Stimulated activated CD4-positive, alpha-beta T cell treated with anti-CD3 and anti-CD28 coated beads, Interleukin-15, amount 100 ng/mL, for 48 hours (primary cell): Measurements from ENCODE around the gene NPEPPS.

Source experiments
- DNase-seq, 2 donors: peaks; one replicate each; pipeline ENCODE4 v3.0.0-alpha.2; 2020; ENCODE audit warnings: low read depth in 2 of 2

The NPEPPS gene

DNA sequence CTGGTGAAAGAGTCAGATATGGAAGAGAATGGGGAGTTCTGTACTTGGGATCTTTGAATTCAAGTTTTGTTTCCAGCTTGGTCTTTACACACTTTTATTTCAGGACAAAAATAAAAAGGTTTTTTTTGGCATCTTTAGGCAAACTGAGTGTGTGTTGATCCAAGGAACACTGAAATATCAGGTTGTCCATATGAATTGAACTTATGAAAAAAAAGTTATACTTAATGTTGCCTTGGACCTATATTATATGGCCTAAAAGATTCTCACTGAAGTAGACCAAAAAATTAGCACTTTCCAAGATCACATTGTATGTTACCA lies 133.7 kb downstream of the NPEPPS start:
- no peak for DNase-seq

GRCh38 chr17:47665655-47666054 lies 134.7 kb downstream of the NPEPPS start:
- DNase-seq: no peak

DNA sequence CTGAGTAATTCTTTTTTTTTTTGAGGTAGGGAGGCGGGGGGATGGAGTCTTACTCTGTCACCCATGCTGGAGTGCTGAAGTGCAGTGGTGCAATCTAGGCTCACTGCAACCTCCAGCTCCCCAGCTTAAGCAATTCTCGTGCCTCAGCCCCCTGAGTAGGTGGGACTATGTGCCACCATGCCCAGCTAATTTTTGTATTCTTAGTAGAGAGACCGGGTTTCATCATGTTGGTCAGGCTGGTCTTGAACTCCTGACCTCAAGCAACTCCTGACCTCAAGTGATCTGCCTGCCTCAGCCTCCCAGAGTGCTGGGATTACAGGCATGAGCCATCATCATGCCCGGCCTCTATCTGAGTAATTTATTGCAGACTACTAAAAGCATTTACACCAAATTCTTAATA lies 138.2 kb downstream of the NPEPPS start:
- no peak for DNase-seq

DNA sequence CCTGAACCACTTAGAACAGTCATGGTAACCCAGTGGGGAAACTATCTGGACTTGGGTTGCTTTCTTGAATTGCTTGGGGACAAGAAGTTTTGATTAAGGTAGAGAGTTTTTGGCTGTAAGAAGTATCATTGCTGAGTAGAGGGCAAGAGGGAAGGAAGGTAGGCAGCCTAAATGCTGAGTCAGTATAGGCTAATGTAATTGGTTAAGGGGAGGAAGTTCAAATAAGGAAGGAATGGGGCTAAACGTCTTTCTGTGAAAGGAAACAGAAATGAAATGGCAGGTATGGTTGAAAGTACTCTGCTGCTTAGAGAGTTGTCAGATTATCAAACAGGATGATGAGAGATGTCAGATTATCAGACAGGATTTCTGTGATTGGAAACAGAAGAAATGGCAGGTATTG lies 139.2 kb downstream of the NPEPPS start:
- DNase-seq: no peak
